Epithelial cell of proximal tubule (primary cell): ENCODE data around the gene ARRB1. TPM values are rescaled to one million over a fixed set of nuclear protein-coding genes. Genes with fewer than 3 reads are reported as not detected.
"Not testable (repeated sequence)": the region's sequence is repeated elsewhere in the genome, so short reads cannot be mapped to it uniquely, and the experiment has no call there.

ENCODE experiments used
- DNase-seq: peaks from one replicate; pipeline ENCODE4 v3.0.0-alpha.2; 2011; ENCODE audit warnings: low read depth
- H3K4me3 ChIP-seq: 2 replicates; pipeline ENCODE4 v1.5.1; 2011; ENCODE audit warnings: low read depth, mild to moderate bottlenecking, low read length
- total RNA-seq: library from RNA; depleted of rRNA; stranded (reverse); fragments of >200 nt; gene quantifications from 2 replicates; pipeline ENCODE4 v1.2.3, GENCODE V29; 2015
- TF ChIP-seq, protein P1 (sequence below): conservative IDR thresholded peaks from 2 replicates; pipeline ENCODE4 v1.5.1; 2012; ENCODE audit warnings: low read depth, mild to moderate bottlenecking, low read length

ARRB1 gene
- total RNA-seq, 1 donor from 2014 or later: 13.8 TPM

DNA sequence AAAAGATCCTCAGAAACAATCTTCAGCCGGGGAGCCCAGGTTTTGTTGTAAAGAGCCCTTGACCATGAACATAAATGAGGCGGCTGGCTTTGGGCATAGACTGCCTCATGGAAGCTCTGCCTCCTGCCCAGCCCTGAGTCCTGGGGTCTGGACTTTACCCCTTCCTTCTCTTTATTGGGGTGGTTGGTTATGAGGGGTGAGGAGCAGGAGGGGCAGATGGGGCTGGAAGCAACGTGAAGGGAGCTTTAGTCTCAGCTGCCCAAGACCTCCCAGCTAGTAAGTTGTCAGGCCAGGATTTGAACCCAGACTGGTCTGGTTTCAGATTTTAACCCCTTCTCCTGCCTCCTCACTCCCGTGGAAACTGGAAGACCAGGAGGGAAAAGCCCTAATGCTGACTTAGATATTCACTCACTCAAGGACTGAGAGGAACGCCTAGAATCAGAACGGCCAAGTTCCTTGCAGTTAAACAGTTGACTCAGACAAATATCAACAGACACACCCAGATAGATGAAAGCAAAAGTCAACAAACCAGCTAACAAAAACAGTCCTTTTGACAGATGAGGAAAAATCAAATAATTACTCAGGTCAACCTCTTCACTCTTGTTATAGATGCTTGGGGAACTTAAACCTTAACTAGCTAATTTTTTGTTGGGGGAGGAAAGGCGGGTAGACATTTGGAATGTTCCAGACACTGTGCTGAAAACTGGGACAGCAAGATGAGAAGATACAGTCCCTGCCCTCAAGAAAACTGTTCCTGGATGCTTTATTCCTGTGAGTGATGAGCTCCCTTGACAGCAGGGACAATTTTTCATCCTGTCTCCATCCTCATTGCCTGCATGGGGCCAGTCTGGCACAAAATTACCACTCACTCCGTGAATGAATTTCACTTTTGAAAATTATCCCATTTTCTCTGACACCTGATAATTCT, 20.8 kb upstream of the ARRB1 start:
- no peak for DNase-seq
- TF ChIP-seq, protein P1, sequence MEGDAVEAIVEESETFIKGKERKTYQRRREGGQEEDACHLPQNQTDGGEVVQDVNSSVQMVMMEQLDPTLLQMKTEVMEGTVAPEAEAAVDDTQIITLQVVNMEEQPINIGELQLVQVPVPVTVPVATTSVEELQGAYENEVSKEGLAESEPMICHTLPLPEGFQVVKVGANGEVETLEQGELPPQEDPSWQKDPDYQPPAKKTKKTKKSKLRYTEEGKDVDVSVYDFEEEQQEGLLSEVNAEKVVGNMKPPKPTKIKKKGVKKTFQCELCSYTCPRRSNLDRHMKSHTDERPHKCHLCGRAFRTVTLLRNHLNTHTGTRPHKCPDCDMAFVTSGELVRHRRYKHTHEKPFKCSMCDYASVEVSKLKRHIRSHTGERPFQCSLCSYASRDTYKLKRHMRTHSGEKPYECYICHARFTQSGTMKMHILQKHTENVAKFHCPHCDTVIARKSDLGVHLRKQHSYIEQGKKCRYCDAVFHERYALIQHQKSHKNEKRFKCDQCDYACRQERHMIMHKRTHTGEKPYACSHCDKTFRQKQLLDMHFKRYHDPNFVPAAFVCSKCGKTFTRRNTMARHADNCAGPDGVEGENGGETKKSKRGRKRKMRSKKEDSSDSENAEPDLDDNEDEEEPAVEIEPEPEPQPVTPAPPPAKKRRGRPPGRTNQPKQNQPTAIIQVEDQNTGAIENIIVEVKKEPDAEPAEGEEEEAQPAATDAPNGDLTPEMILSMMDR: no peak
- no peak overlapping the region for H3K4me3 ChIP-seq

DNA sequence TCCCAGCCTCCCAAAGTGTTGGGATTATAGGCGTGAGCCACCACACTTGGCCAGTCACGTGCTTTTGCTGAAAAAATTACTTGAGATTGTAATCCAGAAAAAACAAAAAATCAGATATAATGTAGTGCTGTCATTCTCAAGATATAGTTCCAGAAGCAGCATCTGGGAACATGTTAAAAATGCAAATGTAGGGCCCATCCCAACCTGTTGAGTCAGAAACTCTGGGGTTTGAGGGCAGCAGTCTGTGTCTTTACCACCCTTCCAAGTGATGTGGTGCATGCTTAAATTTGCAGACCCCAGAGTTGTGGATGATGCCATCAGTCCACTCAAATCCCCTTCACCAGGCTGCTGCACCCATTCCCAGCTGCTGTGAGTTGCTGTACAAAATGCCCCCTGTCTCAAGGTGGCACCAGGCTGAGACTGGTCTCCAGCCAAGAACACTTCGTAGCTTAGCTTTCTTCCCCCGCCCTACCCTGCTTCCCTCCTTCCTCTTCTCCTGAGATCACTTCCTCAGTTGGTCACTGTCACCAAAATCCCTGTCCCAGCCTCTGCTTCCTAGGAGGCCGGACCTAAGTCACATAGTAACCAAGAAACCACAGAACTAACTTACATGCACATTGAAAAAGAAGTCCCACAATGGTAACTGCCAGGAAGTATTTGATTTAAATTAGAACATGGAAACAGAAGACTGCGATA, 18.2 kb upstream of the ARRB1 start:
- TF ChIP-seq, protein P1: no peak
- H3K4me3 ChIP-seq: no peak overlapping the region
- no peak for DNase-seq

DNA sequence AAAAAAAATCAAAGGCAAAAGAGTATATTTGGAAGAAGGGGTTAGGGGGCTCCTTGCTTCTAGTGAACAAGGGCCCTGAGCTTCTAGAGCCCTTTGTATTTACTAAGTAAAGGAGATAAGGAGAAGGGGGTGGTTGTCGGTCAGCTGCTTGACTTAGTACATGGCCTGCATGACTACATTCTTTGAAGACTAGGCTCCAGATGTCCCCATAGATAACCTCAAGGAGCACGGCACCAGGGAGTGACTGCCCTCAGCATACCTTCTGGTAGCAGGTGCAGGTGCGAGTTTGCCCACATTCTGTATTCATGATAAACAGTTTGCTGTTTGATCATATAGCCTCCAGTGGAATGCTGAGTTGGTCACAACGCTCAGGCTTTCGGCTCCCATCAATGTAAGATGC, 15.4 kb upstream of the ARRB1 start:
- not testable (repeated sequence) for DNase-seq, H3K4me3 ChIP-seq

DNA sequence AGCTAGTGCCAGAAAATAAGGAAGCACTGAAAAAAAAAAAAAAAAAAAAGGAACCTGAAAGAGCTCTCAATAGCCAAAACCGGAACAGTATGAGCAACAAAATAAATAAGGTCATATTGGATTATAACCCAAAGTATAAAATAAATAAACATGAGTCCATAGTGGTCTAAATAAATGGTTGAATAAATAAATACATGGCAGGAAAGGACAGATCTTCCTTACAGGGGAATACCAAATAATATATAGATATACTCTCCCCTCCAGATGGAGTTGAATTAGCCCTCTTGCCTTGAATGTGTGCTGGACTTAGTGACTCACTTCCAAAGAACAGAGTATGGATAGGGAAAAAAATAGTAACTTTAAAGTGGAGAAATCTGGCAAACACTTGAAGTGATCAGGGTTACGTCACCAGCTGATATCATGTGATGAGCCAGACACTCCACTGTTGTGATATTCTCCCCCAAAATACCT, 14.3 kb upstream of the ARRB1 start:
- DNase-seq: no peak
- no peak overlapping the region for H3K4me3 ChIP-seq
- TF ChIP-seq, protein P1: no peak

DNA sequence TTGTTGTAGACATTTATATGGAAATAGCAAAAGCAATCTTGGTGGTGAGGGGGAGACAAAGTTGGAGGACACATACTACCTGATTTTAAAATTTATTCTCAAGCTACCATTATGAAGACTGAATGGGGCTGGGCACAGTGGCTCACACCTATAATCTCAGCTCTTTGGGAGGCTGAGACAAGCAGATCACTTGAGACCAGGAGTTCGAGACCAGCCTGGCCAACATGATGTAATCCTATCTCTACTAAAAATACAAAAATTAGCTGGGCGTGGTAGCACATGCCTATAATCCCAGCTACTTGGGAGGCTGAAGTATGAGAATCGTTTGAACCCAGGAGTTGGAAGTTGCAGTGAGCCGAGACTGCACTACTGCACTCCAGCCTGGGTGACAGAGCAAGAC, 10.8 kb upstream of the ARRB1 start:
- DNase-seq, H3K4me3 ChIP-seq: not testable (repeated sequence)

DNA sequence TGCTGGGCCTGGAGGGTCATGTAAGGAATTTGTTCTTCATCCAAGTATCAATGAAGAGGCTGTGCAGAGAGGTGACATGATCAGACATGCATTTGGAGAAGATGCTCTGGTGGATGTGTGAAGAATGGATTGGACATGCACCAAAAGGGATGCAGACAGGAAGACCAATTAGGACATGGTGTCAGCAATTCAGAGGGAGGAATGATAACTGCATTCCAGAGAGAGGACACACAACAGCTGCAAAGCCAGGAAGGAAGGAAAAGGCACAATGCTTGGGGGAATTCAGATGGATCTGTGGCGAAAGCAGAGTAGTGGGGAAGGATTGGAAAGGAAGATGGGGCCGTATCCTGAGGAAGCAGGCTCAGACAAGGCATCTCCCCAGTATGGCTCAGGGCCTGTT, 5.2 kb upstream of the ARRB1 start:
- DNase-seq: no peak
- H3K4me3 ChIP-seq: no peak overlapping the region
- TF ChIP-seq, protein P1: no peak

DNA sequence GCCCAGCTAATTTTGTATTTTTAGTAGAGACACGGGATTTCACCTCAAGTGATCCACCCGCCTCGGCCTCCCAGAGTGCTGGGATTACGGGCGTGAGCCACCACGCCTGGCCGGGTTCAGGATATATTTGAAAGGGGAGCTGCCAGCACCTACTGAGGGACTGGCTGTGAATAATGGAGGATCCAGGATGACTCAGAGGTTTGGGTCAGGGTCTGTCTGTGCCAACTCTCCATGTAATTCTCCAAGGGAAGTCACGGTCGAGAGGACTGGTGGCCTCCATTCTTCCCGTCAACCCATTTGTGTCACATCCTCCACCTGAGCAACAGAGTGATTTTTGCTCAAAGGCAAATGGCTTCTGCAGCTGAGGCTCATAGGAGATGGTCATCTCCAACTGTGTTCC, 3.6 kb upstream of the ARRB1 start:
- TF ChIP-seq, protein P1: no peak
- peak; percentile 27 for DNase-seq
- no peak overlapping the region for H3K4me3 ChIP-seq
